GM23248 (cell line): ENCODE measurements around the gene EIPR1. TPM values are rescaled to one million over a fixed set of nuclear protein-coding genes. Genes with fewer than 3 reads are reported as not detected.

Experiments
- DNase-seq: peaks from one replicate; pipeline ENCODE4 v3.0.0-alpha.2; 2015
- H2AFZ ChIP-seq: fragments of 200-600 bp; sonication (generic); 2 replicates; pipeline ENCODE4 v1.6.1; 2016; ENCODE audit warnings: antibody characterized with exemption
- H3F3A ChIP-seq: fragments of 200-600 bp; sonication (generic); 2 replicates; pipeline ENCODE4 v1.6.1; 2016; ENCODE audit warnings: mild to moderate bottlenecking, antibody characterized with exemption, mixed run types; ENCODE audit not compliant: insufficient read depth
- H3K27ac ChIP-seq: fragments of 200-600 bp; sonication (generic); 2 replicates; pipeline ENCODE4 v1.5.1; 2016; ENCODE audit warnings: mild to moderate bottlenecking
- H3K27me3 ChIP-seq: fragments of 200-600 bp; sonication (generic); replicated peaks from 2 replicates; pipeline ENCODE4 v1.6.1; 2016; ENCODE audit warnings: mild to moderate bottlenecking; ENCODE audit not compliant: insufficient read depth
- H3K36me3 ChIP-seq: fragments of 200-600 bp; sonication (generic); 2 replicates; pipeline ENCODE4 v1.6.1; 2016; ENCODE audit warnings: low read depth, mild to moderate bottlenecking
- H3K4me1 ChIP-seq: fragments of 200-600 bp; sonication (generic); 2 replicates; pipeline ENCODE4 v1.6.1; 2016; ENCODE audit warnings: mild to moderate bottlenecking; ENCODE audit not compliant: insufficient read depth
- H3K4me2 ChIP-seq: fragments of 200-600 bp; sonication (generic); one replicate; pipeline ENCODE4 v1.6.1; 2016; ENCODE audit warnings: mild to moderate bottlenecking; ENCODE audit not compliant: unreplicated experiment
- H3K4me3 ChIP-seq: fragments of 200-600 bp; sonication (generic); 2 replicates; pipeline ENCODE4 v1.5.1; 2016; ENCODE audit warnings: mild to moderate bottlenecking
- H3K79me2 ChIP-seq: fragments of 200-600 bp; sonication (generic); 2 replicates; pipeline ENCODE4 v1.6.1; 2016; ENCODE audit warnings: mild to moderate bottlenecking; ENCODE audit not compliant: insufficient read depth
- H3K9ac ChIP-seq: fragments of 200-600 bp; sonication (generic); 2 replicates; pipeline ENCODE4 v1.6.1; 2016; ENCODE audit warnings: mild to moderate bottlenecking
- H3K9me2 ChIP-seq: fragments of 200-600 bp; sonication (generic); 2 replicates; pipeline ENCODE4 v1.6.1; 2016; ENCODE audit warnings: mixed run types, mild to moderate bottlenecking, moderate library complexity; ENCODE audit not compliant: insufficient read depth
- H3K9me3 ChIP-seq: fragments of 200-600 bp; sonication (generic); one replicate; pipeline ENCODE4 v1.6.1; 2017; ENCODE audit warnings: low read depth
- H4K20me1 ChIP-seq: fragments of 200-600 bp; sonication (generic); 2 replicates; pipeline ENCODE4 v1.6.0; 2016; ENCODE audit not compliant: insufficient read depth
- EZH2 ChIP-seq: fragments of 200-600 bp; sonication (generic); IDR thresholded peaks from 2 replicates; pipeline ENCODE4 v1.6.1; 2018; ENCODE audit warnings: antibody characterized with exemption, mild to moderate bottlenecking; ENCODE audit not compliant: insufficient read depth, poor library complexity, severe bottlenecking
- EZH2phosphoT487 ChIP-seq: fragments of 200-600 bp; sonication (generic); IDR thresholded peaks from 2 replicates; pipeline ENCODE4 v1.6.1; 2018; ENCODE audit warnings: antibody characterized with exemption, moderate library complexity, mild to moderate bottlenecking, low read depth; ENCODE audit not compliant: insufficient read depth
- WGBS, 2 experiments: methylation state at CpG; one replicate each; pipeline ENCODE4 v1.1.6; 2015 to 2017; ENCODE audit warnings: low lambda C conversion rate in 2 of 2, low coverage in 1 of 2; ENCODE audit errors: missing lambda C conversion rate in 2 of 2; 5-methylcytosine and 5-hydroxymethylcytosine counted together
- in situ Hi-C: fragments of 300-500 bp; cut with MboI; formaldehyde crosslinking; loops from 2 replicates; pipeline ENCODE4 v1.15.0; 2020
- polyA plus RNA-seq: library from polyadenylated mRNA; unstranded; fragments of >200 nt; fragmentation: Nextera tagmentation; extraction: Ambion mirVana; gene quantifications from 2 replicates; pipeline ENCODE4 v1.2.1, GENCODE V29; 2016
- total RNA-seq: library from RNA; depleted of rRNA; stranded (reverse); fragments of >200 nt; shearing (Covaris generic); gene quantifications from 2 replicates; pipeline ENCODE4 v1.2.3, GENCODE V29; 2014

The EIPR1 gene
- total and polyA plus RNA-seq, 2 experiments from 2014 or later = 20.2 to 46.5 TPM

- Histone ChIP-seq H3K9ac (no peak overlapping the region), H3K9me2 (no peaks in the 10 kb centered on the region), H2AFZ (no peak overlapping the region), H3K9me3 (no peaks in the 10 kb centered on the region), H3K4me2 (no peak overlapping the region), H3K4me1 (no peaks in the 10 kb centered on the region), H3K27me3 (no peaks in the 10 kb centered on the region), H3K4me3 (no peak overlapping the region), H4K20me1 (no peaks in the 10 kb centered on the region), H3K27ac (no peak overlapping the region), H3K36me3 (no peaks in the 10 kb centered on the region), H3F3A (no peaks in the 10 kb centered on the region), H3K79me2 (no peaks in the 10 kb centered on the region)
- in situ Hi-C loops = no loop called here
- no peak for DNase-seq
- no peak for TF ChIP-seq EZH2phosphoT487
- TF ChIP-seq EZH2 = no peak
- 96% methylated on average over 15 to 21 of the region's 26 CpGs for WGBS, 2 experiments
Measured at GRCh38 chr2:3319745-3320566, 57.7 kb downstream of the EIPR1 start.

- Histone ChIP-seq H3K4me2 (no peak overlapping the region), H3K9me2 (no peaks in the 10 kb centered on the region), H3K27ac (no peak overlapping the region), H3K4me3 (no peak overlapping the region), H3K4me1 (no peaks in the 10 kb centered on the region), H3F3A (no peaks in the 10 kb centered on the region), H3K9ac (no peak overlapping the region), H3K79me2 (no peaks in the 10 kb centered on the region), H3K36me3 (no peaks in the 10 kb centered on the region), H4K20me1 (no peaks in the 10 kb centered on the region), H3K27me3 (no peaks in the 10 kb centered on the region), H3K9me3 (no peaks in the 10 kb centered on the region), H2AFZ (no peak overlapping the region)
- no peak for DNase-seq
- in situ Hi-C loops = no loop called here
- TF ChIP-seq EZH2 = no peak
- no peak for TF ChIP-seq EZH2phosphoT487
- WGBS, 2 experiments = 97 to 98% methylated on average over 13 of the region's 13 CpGs
Measured at GRCh38 chr2:3319134-3319533, 58.5 kb downstream of the EIPR1 start.

- H3K9me3 ChIP-seq = no peaks in the 10 kb centered on the region
- no peak overlapping the region for H2AFZ ChIP-seq
- no peaks in the 10 kb centered on the region for H3K79me2 ChIP-seq
- no peaks in the 10 kb centered on the region for H3K9me2 ChIP-seq
- no peaks in the 10 kb centered on the region for H3K27me3 ChIP-seq
- H3K4me2 ChIP-seq = no peak overlapping the region
- no peaks in the 10 kb centered on the region for H3F3A ChIP-seq
- in situ Hi-C loops = no loop called here
- H3K27ac ChIP-seq = no peak overlapping the region
- H3K4me3 ChIP-seq = no peak overlapping the region
- WGBS, 2 experiments = 95 to 96% methylated on average over 27 of the region's 27 CpGs
- H3K9ac ChIP-seq = no peak overlapping the region
- DNase-seq = no peak
- no peaks in the 10 kb centered on the region for H3K4me1 ChIP-seq
- H3K36me3 ChIP-seq = no peaks in the 10 kb centered on the region
- no peaks in the 10 kb centered on the region for H4K20me1 ChIP-seq
- TF ChIP-seq EZH2phosphoT487 (no peak), EZH2 (no peak)
Measured at GRCh38 chr2:3317871-3318590, 59.6 kb downstream of the EIPR1 start.

GRCh38 chr2:3317277-3317685 is 60.3 kb downstream of the EIPR1 start:
- Histone ChIP-seq H3K4me2 (no peak overlapping the region), H3K9me2 (no peaks in the 10 kb centered on the region), H3K27ac (no peak overlapping the region), H2AFZ (no peak overlapping the region), H3K4me3 (no peak overlapping the region), H3F3A (no peaks in the 10 kb centered on the region), H3K4me1 (no peaks in the 10 kb centered on the region), H3K36me3 (no peaks in the 10 kb centered on the region), H4K20me1 (no peaks in the 10 kb centered on the region), H3K79me2 (no peaks in the 10 kb centered on the region), H3K9ac (no peak overlapping the region), H3K27me3 (no peaks in the 10 kb centered on the region), H3K9me3 (no peaks in the 10 kb centered on the region)
- DNase-seq = no peak
- in situ Hi-C loops = no loop called here
- TF ChIP-seq EZH2 (no peak), EZH2phosphoT487 (no peak)
- 88 to 92% methylated on average over 20 to 21 of the region's 21 CpGs for WGBS, 2 experiments
